IPS-11a (cell line): ENCODE data around the gene KRTAP9-3.
"Not testable (repeated sequence)": the region's sequence is repeated elsewhere in the genome, so short reads cannot be mapped to it uniquely, and the experiment has no call there.

Experiments
- H3K4me3 ChIP-seq: one replicate; pipeline ENCODE4 v1.5.1; 2013; ENCODE audit warnings: low read depth, low read length, control low read depth

KRTAP9-3 gene

DNA sequence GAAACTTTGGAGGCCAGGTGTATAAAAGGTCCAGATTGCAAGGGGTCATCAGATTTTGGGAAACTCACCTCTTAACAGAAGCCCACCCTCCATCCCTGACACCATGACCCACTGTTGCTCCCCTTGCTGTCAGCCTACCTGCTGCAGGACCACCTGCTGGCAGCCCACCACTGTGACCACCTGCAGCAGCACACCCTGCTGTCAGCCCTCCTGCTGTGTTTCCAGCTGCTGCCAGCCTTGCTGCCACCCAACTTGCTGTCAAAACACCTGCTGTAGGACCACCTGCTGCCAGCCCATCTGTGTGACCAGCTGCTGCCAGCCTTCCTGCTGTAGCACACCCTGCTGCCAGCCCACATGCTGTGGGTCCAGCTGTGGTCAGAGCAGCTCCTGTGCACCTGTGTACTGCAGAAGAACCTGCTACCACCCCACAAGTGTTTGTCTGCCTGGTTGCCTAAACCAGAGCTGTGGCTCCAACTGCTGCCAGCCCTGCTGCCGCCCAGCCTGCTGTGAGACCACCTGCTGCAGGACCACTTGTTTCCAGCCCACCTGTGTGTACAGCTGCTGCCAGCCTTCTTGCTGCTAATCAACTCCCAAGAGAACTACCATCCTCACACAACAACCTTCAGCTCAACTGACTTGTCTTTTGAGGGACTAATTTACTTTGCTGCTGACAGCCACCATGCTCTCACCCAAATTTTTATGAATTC lies at the start of gene KRTAP9-3:
Gene KRTAP9-3, plus strand, starts transcription at position 51 of the 707 bp plus-strand sequence. Its CDS starts 53 bp downstream, at position 104.
- not testable (repeated sequence) for H3K4me3 ChIP-seq

DNA sequence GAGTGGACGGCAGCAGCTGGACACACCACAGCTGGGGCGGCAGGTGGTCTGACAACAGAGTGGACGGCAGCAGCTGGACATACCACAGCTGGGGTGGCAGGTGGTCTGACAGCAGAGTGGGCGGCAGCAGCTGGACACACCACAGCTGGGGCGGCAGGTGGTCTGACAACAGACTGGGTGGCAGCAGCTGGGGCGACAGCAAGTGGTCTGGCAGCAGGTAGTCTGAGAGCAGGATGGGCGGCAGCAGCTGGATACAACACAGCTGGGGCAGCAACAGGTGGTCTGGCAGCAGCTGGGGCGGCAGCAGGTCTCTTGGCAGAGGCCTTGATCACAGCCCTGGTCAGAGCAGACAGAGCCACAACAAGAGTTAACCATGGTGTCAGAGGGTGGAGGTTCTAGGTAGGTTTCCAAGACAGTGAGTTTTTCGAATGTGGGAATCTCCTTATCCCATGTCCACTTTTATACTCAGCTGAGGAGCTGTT lies 47.7 kb upstream of the KRTAP9-3 start, which contains the start of gene KRTAP4-1:
Gene KRTAP4-1, minus strand, starts transcription at position 432 of the 482 bp plus-strand sequence. Its CDS starts 57 bp downstream, at position 375.
- no peak within 1 kb of the TSS for H3K4me3 ChIP-seq

DNA sequence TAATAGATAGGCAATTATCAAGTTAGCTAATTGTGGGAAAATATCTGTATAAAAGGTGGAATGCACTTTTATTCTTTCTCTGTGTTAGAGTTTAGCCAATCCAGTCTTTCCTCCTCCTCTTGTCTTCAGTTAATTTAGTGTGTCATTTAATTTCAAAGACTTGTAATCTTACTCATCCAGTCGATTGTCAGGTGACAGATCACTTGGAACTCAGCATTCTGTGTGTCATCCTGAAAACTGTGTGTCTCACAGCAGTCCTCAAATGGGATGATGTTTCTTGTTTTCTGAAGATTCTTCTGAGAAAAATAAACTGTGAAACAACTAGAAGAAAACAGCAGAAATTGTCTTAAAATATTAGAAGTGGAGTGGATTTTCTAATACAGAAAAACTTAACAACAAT lies 47.2 kb upstream of the KRTAP9-3 start:
- H3K4me3 ChIP-seq, result no peak overlapping the region

DNA sequence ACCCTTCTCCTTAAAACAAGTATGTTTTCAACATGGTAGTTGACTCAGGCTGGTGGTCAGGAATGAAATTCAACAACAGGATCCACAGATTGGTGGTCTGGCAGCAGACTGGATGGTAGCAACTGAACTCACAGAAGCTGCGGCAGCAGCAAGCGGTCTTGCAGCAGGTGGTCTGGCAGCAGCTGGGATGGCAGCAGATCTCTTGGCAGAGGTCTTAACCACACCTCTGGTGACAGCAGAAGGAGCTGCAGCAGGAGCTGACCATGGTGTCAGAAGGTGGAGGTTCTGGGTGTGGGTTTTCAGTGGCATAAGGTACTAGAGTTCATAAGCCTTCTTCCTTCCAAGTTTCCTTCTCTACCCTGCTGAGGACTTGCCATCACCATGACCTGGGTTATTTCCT lies 45.4 kb upstream of the KRTAP9-3 start:
- H3K4me3 ChIP-seq, result no peak overlapping the region

GRCh38 chr17:41189837-41190318 lies 42.4 kb upstream of the KRTAP9-3 start, which contains the start of gene KRTAP9-1:
TSS of gene KRTAP9-1 (plus strand) at chr17:41189887. CDS start at chr17:41189887, 0 bp downstream.
- H3K4me3 ChIP-seq, result not testable (repeated sequence)

GRCh38 chr17:41190328-41190727 lies 41.9 kb upstream of the KRTAP9-3 start:
- H3K4me3 ChIP-seq, result no peak overlapping the region

DNA sequence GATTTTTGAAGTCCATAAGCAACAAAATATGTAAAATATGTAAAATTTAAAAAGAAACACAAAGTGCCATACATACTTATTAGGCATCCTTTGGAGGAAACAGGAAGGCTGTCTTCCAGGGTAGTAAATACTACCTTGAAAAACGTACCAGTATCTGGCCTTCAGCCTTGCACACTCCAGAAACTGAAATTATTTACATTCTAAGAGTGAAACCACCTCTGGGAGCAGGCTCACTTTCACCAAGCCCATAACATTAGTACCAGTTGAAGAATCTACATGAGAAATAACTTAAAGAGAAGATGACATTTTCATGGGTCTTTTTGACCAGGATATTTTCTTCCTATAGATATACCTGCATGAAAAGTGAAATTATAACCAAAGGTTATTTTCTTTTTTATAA lies 36.2 kb upstream of the KRTAP9-3 start:
- H3K4me3 ChIP-seq, result no peak overlapping the region

DNA sequence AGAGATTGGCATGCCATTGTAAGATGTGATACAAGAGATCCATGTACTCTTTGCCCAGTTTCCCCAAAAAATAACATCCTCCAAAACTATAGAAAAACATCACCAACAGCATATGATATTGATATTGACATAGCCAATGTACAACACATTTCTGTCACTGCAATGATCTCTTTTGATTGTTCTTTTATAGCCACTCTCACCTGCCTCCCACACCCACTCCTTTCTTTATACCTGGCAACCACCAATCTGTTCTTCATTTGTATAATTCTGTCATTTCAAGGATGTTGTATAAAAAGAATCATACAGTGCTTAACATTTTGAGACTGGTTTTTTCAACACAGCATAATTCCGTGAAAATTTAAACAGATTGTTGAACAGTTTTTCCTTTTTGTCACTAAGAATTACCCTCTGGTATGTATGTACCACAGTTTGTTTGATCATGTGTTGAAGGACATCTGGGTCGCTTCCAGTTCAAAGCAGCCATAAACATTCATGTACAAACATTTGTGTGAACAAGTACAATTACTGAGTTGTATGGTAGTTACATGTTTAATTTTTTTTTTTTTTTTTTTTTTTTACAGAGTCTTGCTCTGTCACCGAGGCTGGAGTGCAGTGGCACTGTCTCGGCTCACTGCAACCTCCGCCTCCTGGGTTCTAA lies 32.7 kb upstream of the KRTAP9-3 start:
- H3K4me3 ChIP-seq, result no peak overlapping the region

DNA sequence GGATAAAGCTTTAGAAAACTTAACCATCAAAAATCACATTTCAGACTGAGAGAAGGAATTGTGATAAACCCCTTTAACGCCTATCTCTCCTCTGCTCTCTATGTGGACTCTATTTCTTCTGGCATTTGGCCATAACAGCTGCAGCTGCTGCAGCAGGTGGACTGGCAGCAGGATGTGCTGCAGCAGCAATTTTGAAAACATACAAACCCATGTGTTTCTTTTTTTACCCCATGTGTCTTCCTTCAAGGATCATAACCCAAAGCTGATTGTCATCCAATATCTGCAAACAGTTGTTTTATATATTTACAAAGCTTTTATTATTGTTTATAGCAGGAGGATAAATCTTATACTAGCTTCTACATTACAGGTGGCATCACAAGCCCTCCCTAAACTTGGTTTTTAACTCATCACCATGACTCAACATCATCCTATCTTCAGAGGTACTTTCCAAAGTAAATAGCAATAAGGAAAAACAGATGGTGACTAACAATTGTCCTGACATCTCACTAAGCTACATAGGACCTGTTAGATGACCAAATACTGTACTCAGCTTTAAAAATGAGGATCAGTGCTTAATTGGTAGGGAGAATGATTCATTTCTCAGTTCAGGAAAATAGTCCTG lies 20.3 kb upstream of the KRTAP9-3 start:
- H3K4me3 ChIP-seq, result no peak overlapping the region

- H3K4me3 ChIP-seq, result no peak overlapping the region
Observed at GRCh38 chr17:41212524-41213169, 19.6 kb upstream of the KRTAP9-3 start.

GRCh38 chr17:41215681-41216080 lies 16.6 kb upstream of the KRTAP9-3 start:
- no peak overlapping the region for H3K4me3 ChIP-seq

DNA sequence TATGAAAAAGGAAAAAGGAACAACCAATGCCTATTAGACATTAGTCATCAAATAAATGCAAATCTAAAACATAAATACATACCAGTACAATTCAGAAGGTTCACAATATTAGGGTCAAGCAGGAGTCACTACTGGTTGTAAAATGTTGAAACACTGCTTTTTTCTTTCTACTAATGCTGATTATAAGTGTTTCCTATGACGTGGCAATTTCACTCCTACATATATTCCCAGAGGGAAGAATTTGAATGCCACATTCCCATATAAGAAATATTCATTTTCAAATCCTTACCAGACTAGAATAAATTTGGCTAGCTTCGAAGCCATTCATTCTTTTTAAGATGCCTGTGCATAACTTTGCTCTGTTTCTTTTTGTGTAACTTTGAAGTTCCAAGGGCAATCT lies 8.4 kb upstream of the KRTAP9-3 start:
- no peak overlapping the region for H3K4me3 ChIP-seq

DNA sequence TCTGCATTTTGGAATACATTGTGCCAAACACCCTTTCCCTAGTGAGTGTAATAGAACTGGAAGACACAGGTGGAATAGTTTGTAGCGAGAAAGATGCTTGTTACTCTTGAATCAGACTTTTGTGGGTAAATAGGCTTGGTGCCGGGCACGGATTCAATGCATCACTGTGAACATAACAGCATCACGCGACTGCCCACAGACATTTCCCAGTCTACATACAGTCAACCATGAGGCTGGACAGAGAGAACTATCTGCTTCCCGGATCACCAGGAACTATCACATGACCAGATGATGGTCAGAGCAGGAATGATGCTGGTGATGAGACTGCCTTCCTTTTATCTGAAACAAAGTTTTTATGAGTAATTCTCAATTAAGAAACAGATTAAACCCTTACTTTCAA lies 6.2 kb upstream of the KRTAP9-3 start:
- no peak overlapping the region for H3K4me3 ChIP-seq

DNA sequence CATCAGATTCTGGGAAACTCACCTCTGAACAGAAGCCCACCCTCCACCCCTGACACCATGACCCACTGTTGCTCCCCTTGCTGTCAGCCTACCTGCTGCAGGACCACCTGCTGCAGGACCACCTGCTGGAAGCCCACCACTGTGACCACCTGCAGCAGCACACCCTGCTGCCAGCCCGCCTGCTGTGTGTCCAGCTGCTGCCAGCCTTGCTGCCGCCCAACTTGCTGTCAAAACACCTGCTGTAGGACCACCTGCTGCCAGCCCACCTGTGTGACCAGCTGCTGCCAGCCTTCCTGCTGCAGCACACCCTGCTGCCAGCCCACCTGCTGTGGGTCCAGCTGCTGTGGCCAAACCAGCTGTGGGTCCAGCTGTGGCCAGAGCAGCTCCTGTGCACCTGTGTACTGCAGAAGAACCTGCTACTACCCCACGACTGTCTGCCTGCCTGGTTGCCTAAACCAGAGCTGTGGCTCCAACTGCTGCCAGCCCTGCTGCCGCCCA lies 5.6 kb upstream of the KRTAP9-3 start, which contains the start of gene KRTAP9-2:
Gene KRTAP9-2, plus strand, starts transcription at position 51 of the 498 bp plus-strand sequence. Its CDS starts 7 bp downstream, at position 58.
- not testable (repeated sequence) for H3K4me3 ChIP-seq

GRCh38 chr17:41230094-41230493 lies 2.2 kb upstream of the KRTAP9-3 start:
- no peak overlapping the region for H3K4me3 ChIP-seq

DNA sequence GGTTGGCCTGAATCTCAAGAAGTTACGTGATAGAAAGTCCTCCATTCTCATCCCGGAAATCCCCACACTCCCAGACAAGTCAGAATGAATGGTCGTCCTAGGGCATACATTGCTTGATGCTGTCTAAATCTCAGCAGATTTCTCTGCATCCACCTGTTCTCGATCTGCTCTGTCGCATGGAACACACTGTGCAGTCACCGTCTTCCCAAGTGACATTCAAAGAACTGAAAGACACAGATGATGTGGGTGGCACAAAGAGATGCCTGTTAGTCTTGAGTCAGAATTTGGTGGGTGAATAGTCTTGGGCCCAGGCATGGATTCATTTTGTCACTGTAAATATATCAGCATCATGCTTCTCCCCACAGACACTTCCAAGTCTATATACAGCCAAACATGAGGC lies 518 bp upstream of the KRTAP9-3 start:
- H3K4me3 ChIP-seq, result no peak overlapping the region

GRCh38 chr17:41237116-41237515 lies 4.9 kb downstream of the KRTAP9-3 start:
- H3K4me3 ChIP-seq, result not testable (repeated sequence)

- not testable (repeated sequence) for H3K4me3 ChIP-seq
Observed at GRCh38 chr17:41237949-41238437, 5.7 kb downstream of the KRTAP9-3 start, which contains the start of gene KRTAP9-8. TSS of gene KRTAP9-8 (plus strand) at chr17:41237999. CDS start at chr17:41238052, 53 bp downstream.

DNA sequence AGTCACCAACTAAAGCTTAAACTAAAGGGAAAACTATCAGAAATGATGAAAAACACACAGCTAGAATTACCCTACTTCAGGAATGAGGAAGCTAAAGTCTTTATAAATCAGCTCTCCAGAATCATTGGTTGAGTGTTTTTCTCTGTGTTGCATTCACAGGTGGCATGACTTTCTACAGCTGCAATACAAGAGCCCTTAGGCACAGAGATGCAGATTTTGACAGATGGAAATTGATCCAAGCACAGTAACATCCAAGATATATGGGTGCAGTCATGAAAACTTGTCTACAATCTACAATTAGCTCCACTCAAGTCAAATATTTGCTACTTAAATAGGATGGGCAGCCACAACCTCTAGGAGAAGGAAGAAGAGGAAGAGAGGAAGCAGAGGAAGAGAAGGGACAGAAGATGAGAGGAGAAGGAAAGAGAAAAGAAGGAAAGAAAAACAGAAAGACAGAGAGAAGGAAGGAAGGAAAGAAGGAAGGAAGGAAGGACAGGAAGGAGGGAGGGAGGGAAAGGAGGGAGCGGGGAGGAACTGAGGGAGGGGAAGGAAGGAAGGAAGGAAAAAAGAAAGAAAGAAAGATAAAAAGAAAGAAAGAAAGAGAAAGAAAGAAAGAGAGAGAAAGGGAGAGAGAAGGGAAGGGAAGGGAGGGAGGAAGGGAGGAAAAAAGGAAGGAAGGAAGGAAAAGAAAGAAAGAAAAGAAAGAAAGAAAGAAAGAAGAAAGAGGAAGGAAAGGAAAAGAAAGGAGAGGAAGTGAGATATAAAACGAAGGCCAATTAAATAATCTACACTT lies 14.9 kb downstream of the KRTAP9-3 start:
- not testable (repeated sequence) for H3K4me3 ChIP-seq
